ENCODE measurements around the gene MTRF1.

The MTRF1 gene

DNA sequence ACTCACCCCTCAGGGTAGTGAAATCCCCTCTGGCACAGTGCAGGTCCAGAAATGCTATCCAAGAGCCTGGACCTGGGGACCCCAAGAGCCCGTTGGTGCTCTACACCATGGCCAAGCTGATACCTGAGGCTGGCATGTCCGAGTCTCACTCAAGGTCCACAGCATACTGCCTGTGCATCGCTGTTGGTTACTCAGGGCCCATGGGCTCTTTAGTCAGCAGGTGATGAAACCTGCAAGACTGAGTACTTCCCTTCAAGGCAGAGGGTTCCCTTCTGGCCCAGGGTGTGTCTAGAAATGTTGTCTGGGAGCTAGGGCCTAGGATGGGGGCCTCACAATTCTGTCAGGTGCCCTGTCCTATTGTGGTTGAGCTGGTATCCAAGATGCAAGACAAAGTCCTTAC is 49.5 kb downstream of the MTRF1 start:
- Histone ChIP-seq H4K20me1 (ENCODE audit: insufficient read depth, low read length) (no peaks in the 10 kb centered on the region), H3K4me1 (ENCODE audit: insufficient read depth, low read length) (no peaks in the 10 kb centered on the region), H3K27me3 (ENCODE audit: insufficient read depth, low read length, poor library complexity) (no peaks in the 10 kb centered on the region), H3K4me3 (ENCODE audit: low read depth in 1 of 2, low read length in 2 of 2) (no peak overlapping the region), H3K4me2 (ENCODE audit: insufficient read depth, low read length) (no peak overlapping the region), H2AFZ (ENCODE audit: low read depth, low read length) (no peak overlapping the region), H3K27ac (ENCODE audit: low read length) (no peak overlapping the region), H3K36me3 (ENCODE audit: insufficient read depth, low read length) (peaks cover 6% of the 10 kb centered on the region; the same call in 1 of the 2 replicates), H3K9me3 (ENCODE audit: insufficient read depth, low read length, severe bottlenecking) (peaks cover 9% of the 10 kb centered on the region), H3K79me2 (ENCODE audit: insufficient read depth, low read length) (no peaks in the 10 kb centered on the region), H3K9ac (ENCODE audit: low read depth, low read length) (no peak overlapping the region)
- ATAC-seq (ENCODE audit: insufficient read depth, low read depth) (no peak), DNase-seq (no peak)
- TF ChIP-seq, protein P1, sequence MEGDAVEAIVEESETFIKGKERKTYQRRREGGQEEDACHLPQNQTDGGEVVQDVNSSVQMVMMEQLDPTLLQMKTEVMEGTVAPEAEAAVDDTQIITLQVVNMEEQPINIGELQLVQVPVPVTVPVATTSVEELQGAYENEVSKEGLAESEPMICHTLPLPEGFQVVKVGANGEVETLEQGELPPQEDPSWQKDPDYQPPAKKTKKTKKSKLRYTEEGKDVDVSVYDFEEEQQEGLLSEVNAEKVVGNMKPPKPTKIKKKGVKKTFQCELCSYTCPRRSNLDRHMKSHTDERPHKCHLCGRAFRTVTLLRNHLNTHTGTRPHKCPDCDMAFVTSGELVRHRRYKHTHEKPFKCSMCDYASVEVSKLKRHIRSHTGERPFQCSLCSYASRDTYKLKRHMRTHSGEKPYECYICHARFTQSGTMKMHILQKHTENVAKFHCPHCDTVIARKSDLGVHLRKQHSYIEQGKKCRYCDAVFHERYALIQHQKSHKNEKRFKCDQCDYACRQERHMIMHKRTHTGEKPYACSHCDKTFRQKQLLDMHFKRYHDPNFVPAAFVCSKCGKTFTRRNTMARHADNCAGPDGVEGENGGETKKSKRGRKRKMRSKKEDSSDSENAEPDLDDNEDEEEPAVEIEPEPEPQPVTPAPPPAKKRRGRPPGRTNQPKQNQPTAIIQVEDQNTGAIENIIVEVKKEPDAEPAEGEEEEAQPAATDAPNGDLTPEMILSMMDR (IDR thresholded peaks at IDR 0.05; ENCODE audit: borderline replicate concordance, extremely low read depth, low read length, poor library complexity, severe bottlenecking) = no peak
- TF ChIP-seq EZH2 (IDR thresholded peaks at IDR 0.05; ENCODE audit: borderline replicate concordance, low read depth, low read length, severe bottlenecking) = no peak

DNA sequence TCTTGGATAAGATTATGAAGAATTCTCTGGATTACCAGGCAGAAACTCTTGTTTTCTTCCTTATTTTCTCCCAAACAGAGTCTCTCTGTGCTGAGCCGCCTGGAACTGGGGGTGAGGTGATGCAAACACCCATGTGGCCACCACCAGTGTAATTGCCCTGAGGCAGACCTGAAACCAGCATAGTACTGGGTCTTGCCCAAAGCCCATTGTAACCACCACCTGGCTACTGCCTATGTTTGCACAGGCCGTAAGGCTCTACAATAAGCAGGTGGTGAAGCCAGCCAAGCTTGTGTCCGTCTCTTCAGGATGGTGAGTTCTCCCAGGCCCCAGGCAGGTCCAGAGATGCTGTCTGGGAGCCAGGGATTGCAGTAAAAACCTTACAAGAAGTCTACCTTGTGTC is 50.1 kb downstream of the MTRF1 start:
- Histone ChIP-seq H3K27me3 (ENCODE audit: insufficient read depth, low read length, poor library complexity) (no peaks in the 10 kb centered on the region), H3K9ac (ENCODE audit: low read depth, low read length) (no peak overlapping the region), H3K4me2 (ENCODE audit: insufficient read depth, low read length) (no peak overlapping the region), H3K36me3 (ENCODE audit: insufficient read depth, low read length) (peaks cover 6% of the 10 kb centered on the region; the same call in 1 of the 2 replicates), H3K79me2 (ENCODE audit: insufficient read depth, low read length) (no peaks in the 10 kb centered on the region), H4K20me1 (ENCODE audit: insufficient read depth, low read length) (no peaks in the 10 kb centered on the region), H3K9me3 (ENCODE audit: insufficient read depth, low read length, severe bottlenecking) (peaks cover 9% of the 10 kb centered on the region), H3K4me1 (ENCODE audit: insufficient read depth, low read length) (no peaks in the 10 kb centered on the region), H3K27ac (ENCODE audit: low read length) (no peak overlapping the region), H3K4me3 (ENCODE audit: low read depth in 1 of 2, low read length in 2 of 2) (no peak overlapping the region), H2AFZ (ENCODE audit: low read depth, low read length) (no peak overlapping the region)
- DNase-seq (no peak), ATAC-seq (ENCODE audit: insufficient read depth, low read depth) (no peak)
- no peak for TF ChIP-seq EZH2 (IDR thresholded peaks at IDR 0.05; ENCODE audit: borderline replicate concordance, low read depth, low read length, severe bottlenecking)
- TF ChIP-seq, protein P1 (IDR thresholded peaks at IDR 0.05; ENCODE audit: borderline replicate concordance, extremely low read depth, low read length, poor library complexity, severe bottlenecking) = no peak

DNA sequence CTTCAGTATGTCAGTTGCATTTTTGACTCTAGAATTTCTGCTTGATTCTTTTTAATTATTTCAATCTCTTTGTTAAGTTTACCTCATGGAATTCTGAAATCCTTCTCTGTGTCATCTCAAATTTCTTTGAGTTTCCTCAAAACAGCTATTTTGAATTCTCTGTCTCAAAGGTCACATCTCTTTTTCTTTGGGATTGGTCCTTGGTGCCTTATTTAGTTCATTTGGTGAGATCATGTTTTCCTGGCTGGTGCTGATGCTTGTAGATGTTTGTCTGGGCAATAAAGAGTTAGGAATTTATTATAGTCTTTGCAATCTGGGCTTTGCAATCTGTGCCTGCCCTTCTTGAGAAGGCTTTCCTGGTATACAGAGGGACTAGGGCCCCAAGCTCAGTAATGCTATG is 50.5 kb downstream of the MTRF1 start:
- no peak for DNase-seq
- peaks cover 6% of the 10 kb centered on the region; the same call in 1 of the 2 replicates for H3K36me3 ChIP-seq (ENCODE audit: insufficient read depth, low read length)

More for the DNA sequence above, 50.5 kb downstream of the MTRF1 start:
- no peaks in the 10 kb centered on the region for H3K4me1 ChIP-seq (ENCODE audit: insufficient read depth, low read length)
- no peaks in the 10 kb centered on the region for H3K79me2 ChIP-seq (ENCODE audit: insufficient read depth, low read length)
- TF ChIP-seq EZH2 (IDR thresholded peaks at IDR 0.05; ENCODE audit: borderline replicate concordance, low read depth, low read length, severe bottlenecking) = no peak
- TF ChIP-seq, protein P1 (IDR thresholded peaks at IDR 0.05; ENCODE audit: borderline replicate concordance, extremely low read depth, low read length, poor library complexity, severe bottlenecking) = no peak
- no peaks in the 10 kb centered on the region for H4K20me1 ChIP-seq (ENCODE audit: insufficient read depth, low read length)
- no peak for ATAC-seq (ENCODE audit: insufficient read depth, low read depth)
- no peak overlapping the region for H2AFZ ChIP-seq (ENCODE audit: low read depth, low read length)
- H3K9me3 ChIP-seq (ENCODE audit: insufficient read depth, low read length, severe bottlenecking) = peaks cover 9% of the 10 kb centered on the region
- H3K9ac ChIP-seq (ENCODE audit: low read depth, low read length) = no peak overlapping the region
- H3K27ac ChIP-seq (ENCODE audit: low read length) = no peak overlapping the region
- no peaks in the 10 kb centered on the region for H3K27me3 ChIP-seq (ENCODE audit: insufficient read depth, low read length, poor library complexity)
- H3K4me2 ChIP-seq (ENCODE audit: insufficient read depth, low read length) = no peak overlapping the region
- H3K4me3 ChIP-seq (ENCODE audit: low read depth in 1 of 2, low read length in 2 of 2) = no peak overlapping the region
